SU-DHL-6 (cell line): ENCODE measurements around the gene ZMYND15.

Source experiments
- EZH2phosphoT487 ChIP-seq: fragments of 200-600 bp; sonication (generic), shearing (Covaris generic); conservative IDR thresholded peaks from 2 replicates; pipeline ENCODE4 v1.6.1; 2018; ENCODE audit warnings: mild to moderate bottlenecking, antibody characterized with exemption, low read length, moderate library complexity, mixed read lengths
- TF ChIP-seq, protein P1 (sequence below): fragments of 200-600 bp; sonication (generic); IDR thresholded peaks from one replicate; pipeline ENCODE4 v1.5.1; 2017; ENCODE audit warnings: antibody characterized with exemption, mild to moderate bottlenecking, low read length, moderate library complexity; ENCODE audit not compliant: insufficient read depth, poor library complexity, severe bottlenecking

GRCh38 chr17:4706121-4706520, 33.5 kb upstream of the ZMYND15 start:
- TF ChIP-seq, protein P1, sequence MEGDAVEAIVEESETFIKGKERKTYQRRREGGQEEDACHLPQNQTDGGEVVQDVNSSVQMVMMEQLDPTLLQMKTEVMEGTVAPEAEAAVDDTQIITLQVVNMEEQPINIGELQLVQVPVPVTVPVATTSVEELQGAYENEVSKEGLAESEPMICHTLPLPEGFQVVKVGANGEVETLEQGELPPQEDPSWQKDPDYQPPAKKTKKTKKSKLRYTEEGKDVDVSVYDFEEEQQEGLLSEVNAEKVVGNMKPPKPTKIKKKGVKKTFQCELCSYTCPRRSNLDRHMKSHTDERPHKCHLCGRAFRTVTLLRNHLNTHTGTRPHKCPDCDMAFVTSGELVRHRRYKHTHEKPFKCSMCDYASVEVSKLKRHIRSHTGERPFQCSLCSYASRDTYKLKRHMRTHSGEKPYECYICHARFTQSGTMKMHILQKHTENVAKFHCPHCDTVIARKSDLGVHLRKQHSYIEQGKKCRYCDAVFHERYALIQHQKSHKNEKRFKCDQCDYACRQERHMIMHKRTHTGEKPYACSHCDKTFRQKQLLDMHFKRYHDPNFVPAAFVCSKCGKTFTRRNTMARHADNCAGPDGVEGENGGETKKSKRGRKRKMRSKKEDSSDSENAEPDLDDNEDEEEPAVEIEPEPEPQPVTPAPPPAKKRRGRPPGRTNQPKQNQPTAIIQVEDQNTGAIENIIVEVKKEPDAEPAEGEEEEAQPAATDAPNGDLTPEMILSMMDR: no peak
- no peak for TF ChIP-seq EZH2phosphoT487
